ENCODE results near the gene KNL1. TPM values are rescaled to one million over a fixed set of nuclear protein-coding genes. Genes with fewer than 3 reads are reported as not detected.
"Not testable (repeated sequence)": the region's sequence is repeated elsewhere in the genome, so short reads cannot be mapped to it uniquely, and the experiment has no call there.

KNL1 gene
- total and polyA plus RNA-seq, 2 donors (not counting 3 experiments of a cell fraction or from before 2014, with no cell fraction given), result 4.0 to 31.8 TPM

- H4K20me1 ChIP-seq (replicated peaks; ENCODE audit: control insufficient read depth, extremely low read depth, insufficient read depth, low read length), result no peaks in the 10 kb centered on the region
- H3K79me2 ChIP-seq (ENCODE audit: control insufficient read depth, insufficient read depth, low read length), result no peaks in the 10 kb centered on the region
- DNase-seq (ENCODE audit: low read depth, low spot score) (no peak), FAIRE-seq (no peak)
- no peak overlapping the region for H3K4me2 ChIP-seq (ENCODE audit: insufficient read depth, low read length)
- H3K36me3 ChIP-seq (ENCODE audit: control insufficient read depth in 2 of 2, extremely low read depth in 1 of 2, insufficient read depth in 2 of 2, low read length in 2 of 2), result peaks cover 0 to 3% of the 10 kb centered on the region in 2 experiments
- dilution Hi-C loops (cut with MboI; ENCODE audit: extremely low pct_ligation_motif_present, low sequenced_read_pairs), result no loop called here
- POLR2A ChIA-PET, result no interaction called here
- TF ChIP-seq JUN (IDR thresholded peaks at IDR 0.05; ENCODE audit: borderline replicate concordance, insufficient read depth, insufficient read length, low read depth), result no peak
- TF ChIP-seq, protein P1, sequence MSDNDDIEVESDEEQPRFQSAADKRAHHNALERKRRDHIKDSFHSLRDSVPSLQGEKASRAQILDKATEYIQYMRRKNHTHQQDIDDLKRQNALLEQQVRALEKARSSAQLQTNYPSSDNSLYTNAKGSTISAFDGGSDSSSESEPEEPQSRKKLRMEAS (IDR thresholded peaks at IDR 0.05; ENCODE audit: insufficient read depth, insufficient read length), result no peak
- no peak for TF ChIP-seq FOS (IDR thresholded peaks at IDR 0.05; ENCODE audit: borderline replicate concordance, insufficient read depth, low read length)
- TF ChIP-seq POLR2A (IDR thresholded peaks at IDR 0.05; ENCODE audit: low read depth, low read length), result no peak
- TF ChIP-seq, protein P2, sequence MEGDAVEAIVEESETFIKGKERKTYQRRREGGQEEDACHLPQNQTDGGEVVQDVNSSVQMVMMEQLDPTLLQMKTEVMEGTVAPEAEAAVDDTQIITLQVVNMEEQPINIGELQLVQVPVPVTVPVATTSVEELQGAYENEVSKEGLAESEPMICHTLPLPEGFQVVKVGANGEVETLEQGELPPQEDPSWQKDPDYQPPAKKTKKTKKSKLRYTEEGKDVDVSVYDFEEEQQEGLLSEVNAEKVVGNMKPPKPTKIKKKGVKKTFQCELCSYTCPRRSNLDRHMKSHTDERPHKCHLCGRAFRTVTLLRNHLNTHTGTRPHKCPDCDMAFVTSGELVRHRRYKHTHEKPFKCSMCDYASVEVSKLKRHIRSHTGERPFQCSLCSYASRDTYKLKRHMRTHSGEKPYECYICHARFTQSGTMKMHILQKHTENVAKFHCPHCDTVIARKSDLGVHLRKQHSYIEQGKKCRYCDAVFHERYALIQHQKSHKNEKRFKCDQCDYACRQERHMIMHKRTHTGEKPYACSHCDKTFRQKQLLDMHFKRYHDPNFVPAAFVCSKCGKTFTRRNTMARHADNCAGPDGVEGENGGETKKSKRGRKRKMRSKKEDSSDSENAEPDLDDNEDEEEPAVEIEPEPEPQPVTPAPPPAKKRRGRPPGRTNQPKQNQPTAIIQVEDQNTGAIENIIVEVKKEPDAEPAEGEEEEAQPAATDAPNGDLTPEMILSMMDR (IDR thresholded peaks at IDR 0.05; ENCODE audit: extremely low read depth in 1 of 2, insufficient read depth in 1 of 2, low read depth in 1 of 2, low read length in 2 of 2), result no peak
- no peak for TF ChIP-seq MYC (IDR thresholded peaks at IDR 0.05; ENCODE audit: low read depth, low read length)
- no peak for TF ChIP-seq POLR2AphosphoS5 (IDR thresholded peaks at IDR 0.05; ENCODE audit: insufficient read depth, low read depth, low read length)
- no peak for TF ChIP-seq GATA2 (IDR thresholded peaks at IDR 0.05; ENCODE audit: insufficient read depth, insufficient read length, low read depth, low read length)
- TF ChIP-seq EZH2 (IDR thresholded peaks at IDR 0.05; ENCODE audit: borderline replicate concordance, low read depth, low read length, severe bottlenecking), result no peak
- H3K27me3 ChIP-seq (ENCODE audit: control insufficient read depth in 2 of 2, insufficient read depth in 2 of 2, low read length in 2 of 2), result no peaks in the 10 kb centered on the region
- H3K9me1 ChIP-seq (replicated peaks; ENCODE audit: control insufficient read depth, extremely low read depth, insufficient read depth, low read length), result no peaks in the 10 kb centered on the region
- CTCF ChIA-PET, result no interaction called here
- no peaks in the 10 kb centered on the region for H3K9me3 ChIP-seq (replicated peaks; ENCODE audit: control insufficient read depth, insufficient read depth, low read length)
- no peak overlapping the region for H3K4me3 ChIP-seq (replicated peaks in 1 of 3; ENCODE audit: insufficient read depth in 1 of 3, low read depth in 1 of 3, low read length in 3 of 3)
- no peak overlapping the region for H2AFZ ChIP-seq (ENCODE audit: low read depth, low read length)
- H3K4me1 ChIP-seq (ENCODE audit: control insufficient read depth, extremely low read depth, insufficient read depth, low read length), result no peaks in the 10 kb centered on the region
- intact Hi-C loops (cut with micrococcal nuclease), result no loop called here
- no peak overlapping the region for H3K9ac ChIP-seq (replicated peaks; ENCODE audit: extremely low read depth, insufficient read depth, low read length)
- BruUV-seq (replicated peaks), result no TSS peak
- no peak overlapping the region for H3K27ac ChIP-seq (ENCODE audit: insufficient read depth, low read depth, low read length)
These were observed 15.2 kb upstream of the KNL1 start for GRCh38 chr15:40578892-40579291.

DNA sequence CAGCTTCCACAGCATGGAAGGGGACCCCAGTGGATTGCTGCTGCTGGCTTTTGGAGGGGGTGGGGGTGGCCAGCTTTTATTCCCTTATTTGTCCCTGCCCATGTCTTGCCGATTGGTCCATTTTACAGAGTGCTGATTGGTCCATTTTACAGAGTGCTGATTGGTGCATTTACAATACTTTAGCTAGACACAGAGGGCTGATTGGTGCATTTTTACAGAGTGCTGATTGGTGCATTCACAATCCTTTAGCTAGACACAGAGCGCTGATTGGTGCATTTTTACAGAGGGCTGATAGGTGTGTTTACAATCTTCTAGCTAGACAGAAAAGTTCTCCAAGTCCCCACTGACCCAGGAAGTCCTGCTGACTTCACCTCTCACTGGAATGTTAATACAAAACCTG, 12.3 kb upstream of the KNL1 start:
- H3K9me3 ChIP-seq (replicated peaks; ENCODE audit: control insufficient read depth, insufficient read depth, low read length); H3K79me2 ChIP-seq (ENCODE audit: control insufficient read depth, insufficient read depth, low read length); H3K4me1 ChIP-seq (ENCODE audit: control insufficient read depth, extremely low read depth, insufficient read depth, low read length); H2AFZ ChIP-seq (ENCODE audit: low read depth, low read length); H3K36me3 ChIP-seq (ENCODE audit: control insufficient read depth in 2 of 2, extremely low read depth in 1 of 2, insufficient read depth in 2 of 2, low read length in 2 of 2); BruUV-seq (replicated peaks); FAIRE-seq; H3K9me1 ChIP-seq (replicated peaks; ENCODE audit: control insufficient read depth, extremely low read depth, insufficient read depth, low read length); H4K20me1 ChIP-seq (replicated peaks; ENCODE audit: control insufficient read depth, extremely low read depth, insufficient read depth, low read length); H3K27me3 ChIP-seq (ENCODE audit: control insufficient read depth in 2 of 2, insufficient read depth in 2 of 2, low read length in 2 of 2); DNase-seq (ENCODE audit: low read depth, low spot score); dilution Hi-C loops (cut with MboI; ENCODE audit: extremely low pct_ligation_motif_present, low sequenced_read_pairs); H3K4me3 ChIP-seq (replicated peaks in 1 of 3; ENCODE audit: insufficient read depth in 1 of 3, low read depth in 1 of 3, low read length in 3 of 3); H3K9ac ChIP-seq (replicated peaks; ENCODE audit: extremely low read depth, insufficient read depth, low read length); H3K4me2 ChIP-seq (ENCODE audit: insufficient read depth, low read length); H3K27ac ChIP-seq (ENCODE audit: insufficient read depth, low read depth, low read length): not testable (repeated sequence)
- intact Hi-C loops (cut with micrococcal nuclease), result loop anchor here (1.0 kb wide), 1 partner anchor 13 kb away; the partner anchor contains the start of gene KNL1
- CTCF ChIA-PET, result interaction anchor here (1.0 to 3.6 kb wide), 2 partner anchors 8 to 10 kb away, joined by 3 to 28 read pairs; no protein-coding TSS in a partner anchor
- POLR2A ChIA-PET, result interaction anchor here (1.1 kb wide), 1 partner anchor 13 kb away, joined by 3 read pairs; the partner anchor contains the start of gene RPUSD2

Measured in endothelial cell of umbilical vein (primary cell).